ENCODE measurements around the gene PRH2. TPM values are rescaled to one million over a fixed set of nuclear protein-coding genes. Genes with fewer than 3 reads are reported as not detected.

The PRH2 gene
- total and polyA plus RNA-seq, 2 of the 8 experiments (the other 6 are each of a cell fraction or from before 2014, with no cell fraction given) = not detected

Other genes with a start within 250 kb of the PRH2 start
- gene YBX3, start 205.9 kb upstream of the PRH2 start, total RNA-seq (2021; fragmentation: NEBNext Ultra II Directional; extraction: Animal tissue kit (Norgen Biotek cat#: 25700)) = 480 and 495 TPM in 2 replicates
- gene YBX3, start 205.9 kb upstream of the PRH2 start, polyA plus RNA-seq (2011; rRNA removed) = 83.1 and 155 TPM in 2 replicates
- not detected in 2 replicates for gene TAS2R7, start 126.6 kb upstream of the PRH2 start, total RNA-seq (2021; fragmentation: NEBNext Ultra II Directional; extraction: Animal tissue kit (Norgen Biotek cat#: 25700))
- gene TAS2R7, start 126.6 kb upstream of the PRH2 start, polyA plus RNA-seq (2011; rRNA removed) = not detected in 2 replicates
- gene TAS2R8, start 122.0 kb upstream of the PRH2 start, total RNA-seq (2021; fragmentation: NEBNext Ultra II Directional; extraction: Animal tissue kit (Norgen Biotek cat#: 25700)) = not detected in 2 replicates
- not detected in 2 replicates for gene TAS2R8, start 122.0 kb upstream of the PRH2 start, polyA plus RNA-seq (2011; rRNA removed)
- not detected in 2 replicates for gene TAS2R9, start 119.1 kb upstream of the PRH2 start, total RNA-seq (2021; fragmentation: NEBNext Ultra II Directional; extraction: Animal tissue kit (Norgen Biotek cat#: 25700))
- not detected in 2 replicates for gene TAS2R9, start 119.1 kb upstream of the PRH2 start, polyA plus RNA-seq (2011; rRNA removed)
- not detected in 2 replicates for gene TAS2R10, start 102.9 kb upstream of the PRH2 start, total RNA-seq (2021; fragmentation: NEBNext Ultra II Directional; extraction: Animal tissue kit (Norgen Biotek cat#: 25700))
- gene TAS2R10, start 102.9 kb upstream of the PRH2 start, polyA plus RNA-seq (2011; rRNA removed) = 0.08 and 0.14 TPM in 2 replicates
- 2.0 TPM in 1 of 2 replicates, not detected in the other for gene PRR4, start 79.8 kb upstream of the PRH2 start, total RNA-seq (2021; fragmentation: NEBNext Ultra II Directional; extraction: Animal tissue kit (Norgen Biotek cat#: 25700))
- gene PRR4, start 79.8 kb upstream of the PRH2 start, polyA plus RNA-seq (2011; rRNA removed) = 1.9 and 11.2 TPM in 2 replicates
- 4.3 and 6.5 TPM in 2 replicates for gene PRH1, start 45.0 kb upstream of the PRH2 start, total RNA-seq (2021; fragmentation: NEBNext Ultra II Directional; extraction: Animal tissue kit (Norgen Biotek cat#: 25700))
- 2.1 and 4.5 TPM in 2 replicates for gene PRH1, start 45.0 kb upstream of the PRH2 start, polyA plus RNA-seq (2011; rRNA removed)
- gene TAS2R13, start 19.7 kb upstream of the PRH2 start, total RNA-seq (2021; fragmentation: NEBNext Ultra II Directional; extraction: Animal tissue kit (Norgen Biotek cat#: 25700)) = 0.17 TPM in 1 of 2 replicates, not detected in the other
- 0.09 TPM in 1 of 2 replicates, not detected in the other for gene TAS2R13, start 19.7 kb upstream of the PRH2 start, polyA plus RNA-seq (2011; rRNA removed)
- 0.78 and 0.80 TPM in 2 replicates for gene TAS2R14, start 10.0 kb downstream of the PRH2 start, total RNA-seq (2021; fragmentation: NEBNext Ultra II Directional; extraction: Animal tissue kit (Norgen Biotek cat#: 25700))
- 0.67 and 1.1 TPM in 2 replicates for gene TAS2R14, start 10.0 kb downstream of the PRH2 start, polyA plus RNA-seq (2011; rRNA removed)
- 0.33 and 0.50 TPM in 2 replicates for gene TAS2R50, start 57.7 kb downstream of the PRH2 start, total RNA-seq (2021; fragmentation: NEBNext Ultra II Directional; extraction: Animal tissue kit (Norgen Biotek cat#: 25700))
- 0.11 TPM in 1 of 2 replicates, not detected in the other for gene TAS2R50, start 57.7 kb downstream of the PRH2 start, polyA plus RNA-seq (2011; rRNA removed)
- gene TAS2R20, start 69.1 kb downstream of the PRH2 start, total RNA-seq (2021; fragmentation: NEBNext Ultra II Directional; extraction: Animal tissue kit (Norgen Biotek cat#: 25700)) = 0.54 and 0.71 TPM in 2 replicates
- 0.17 and 0.57 TPM in 2 replicates for gene TAS2R20, start 69.1 kb downstream of the PRH2 start, polyA plus RNA-seq (2011; rRNA removed)
- 0.99 and 1.1 TPM in 2 replicates for gene TAS2R19, start 93.4 kb downstream of the PRH2 start, total RNA-seq (2021; fragmentation: NEBNext Ultra II Directional; extraction: Animal tissue kit (Norgen Biotek cat#: 25700))
- 0.35 and 0.97 TPM in 2 replicates for gene TAS2R19, start 93.4 kb downstream of the PRH2 start, polyA plus RNA-seq (2011; rRNA removed)
- gene TAS2R31, start 102.2 kb downstream of the PRH2 start, total RNA-seq (2021; fragmentation: NEBNext Ultra II Directional; extraction: Animal tissue kit (Norgen Biotek cat#: 25700)) = 1.4 and 1.5 TPM in 2 replicates
- 0.13 and 0.24 TPM in 2 replicates for gene TAS2R31, start 102.2 kb downstream of the PRH2 start, polyA plus RNA-seq (2011; rRNA removed)
- gene TAS2R46, start 133.1 kb downstream of the PRH2 start, total RNA-seq (2021; fragmentation: NEBNext Ultra II Directional; extraction: Animal tissue kit (Norgen Biotek cat#: 25700)) = 0.48 TPM in 1 of 2 replicates, not detected in the other
- gene TAS2R46, start 133.1 kb downstream of the PRH2 start, polyA plus RNA-seq (2011; rRNA removed) = 0.14 TPM in 2 replicates
- not detected in 2 replicates for gene TAS2R43, start 163.1 kb downstream of the PRH2 start, total RNA-seq (2021; fragmentation: NEBNext Ultra II Directional; extraction: Animal tissue kit (Norgen Biotek cat#: 25700))
- gene TAS2R43, start 163.1 kb downstream of the PRH2 start, polyA plus RNA-seq (2011; rRNA removed) = 0.06 and 0.18 TPM in 2 replicates
- gene TAS2R30, start 205.4 kb downstream of the PRH2 start, total RNA-seq (2021; fragmentation: NEBNext Ultra II Directional; extraction: Animal tissue kit (Norgen Biotek cat#: 25700)) = 0.75 and 1.0 TPM in 2 replicates
- gene TAS2R30, start 205.4 kb downstream of the PRH2 start, polyA plus RNA-seq (2011; rRNA removed) = 0.16 and 0.33 TPM in 2 replicates
- 14.2 and 15.1 TPM in 2 replicates for gene SMIM10L1, start 242.0 kb downstream of the PRH2 start, total RNA-seq (2021; fragmentation: NEBNext Ultra II Directional; extraction: Animal tissue kit (Norgen Biotek cat#: 25700))
- gene SMIM10L1, start 242.0 kb downstream of the PRH2 start, polyA plus RNA-seq (2011; rRNA removed) = 3.7 and 5.4 TPM in 2 replicates